ENCODE data around the gene SNX24. TPM values are rescaled to one million over a fixed set of nuclear protein-coding genes. Genes with fewer than 3 reads are reported as not detected.

The SNX24 gene
- total and polyA plus RNA-seq, 8 donors, result 1.2 to 38.5 (median 20.0) TPM

DNA sequence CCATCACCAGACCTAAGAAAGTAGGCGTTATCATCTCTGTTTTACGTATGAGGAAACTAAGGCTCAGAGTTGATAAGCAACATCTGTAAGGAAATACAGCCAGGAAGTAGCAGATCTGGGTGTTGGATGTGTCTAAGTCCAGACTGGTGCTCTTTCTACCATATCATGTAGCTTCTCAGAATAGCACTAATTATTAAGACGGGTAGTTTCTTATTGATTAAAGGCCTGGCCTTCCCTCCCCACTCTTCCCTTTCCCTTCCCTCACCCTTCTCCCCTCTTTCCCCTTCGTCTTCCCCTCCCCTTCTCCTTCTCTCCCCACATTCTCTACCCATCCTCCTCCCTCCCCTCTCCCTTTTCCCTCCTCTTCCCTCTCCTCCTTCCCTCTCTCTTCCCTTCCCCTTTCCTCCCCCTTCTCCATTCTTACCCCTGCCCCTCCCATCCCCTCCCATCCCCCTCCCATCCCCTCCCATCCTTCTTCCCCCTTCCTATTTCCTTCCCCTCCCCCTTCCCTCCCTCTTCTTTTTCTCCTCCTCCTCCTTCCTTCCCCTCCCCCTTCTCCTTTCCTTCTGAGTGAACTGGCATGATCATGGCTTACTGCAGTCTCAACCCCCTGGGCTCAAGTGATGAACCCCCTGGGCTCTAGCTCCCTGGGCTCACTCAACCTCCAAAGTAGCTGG lies 79.4 kb downstream of the SNX24 start:
- no peaks in the 10 kb centered on the region for H3K36me3 ChIP-seq
- WGBS, 5 donors, result 85 to 90% (median 89%) methylated on average over 4 of the region's 4 CpGs
- H3K27me3 ChIP-seq, result no peaks in the 10 kb centered on the region
- H3K27ac ChIP-seq, result no peak overlapping the region
- TF ChIP-seq POLR2AphosphoS5 (IDR thresholded peaks at IDR 0.05), result no peak
- TF ChIP-seq, protein P1, sequence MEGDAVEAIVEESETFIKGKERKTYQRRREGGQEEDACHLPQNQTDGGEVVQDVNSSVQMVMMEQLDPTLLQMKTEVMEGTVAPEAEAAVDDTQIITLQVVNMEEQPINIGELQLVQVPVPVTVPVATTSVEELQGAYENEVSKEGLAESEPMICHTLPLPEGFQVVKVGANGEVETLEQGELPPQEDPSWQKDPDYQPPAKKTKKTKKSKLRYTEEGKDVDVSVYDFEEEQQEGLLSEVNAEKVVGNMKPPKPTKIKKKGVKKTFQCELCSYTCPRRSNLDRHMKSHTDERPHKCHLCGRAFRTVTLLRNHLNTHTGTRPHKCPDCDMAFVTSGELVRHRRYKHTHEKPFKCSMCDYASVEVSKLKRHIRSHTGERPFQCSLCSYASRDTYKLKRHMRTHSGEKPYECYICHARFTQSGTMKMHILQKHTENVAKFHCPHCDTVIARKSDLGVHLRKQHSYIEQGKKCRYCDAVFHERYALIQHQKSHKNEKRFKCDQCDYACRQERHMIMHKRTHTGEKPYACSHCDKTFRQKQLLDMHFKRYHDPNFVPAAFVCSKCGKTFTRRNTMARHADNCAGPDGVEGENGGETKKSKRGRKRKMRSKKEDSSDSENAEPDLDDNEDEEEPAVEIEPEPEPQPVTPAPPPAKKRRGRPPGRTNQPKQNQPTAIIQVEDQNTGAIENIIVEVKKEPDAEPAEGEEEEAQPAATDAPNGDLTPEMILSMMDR (IDR thresholded peaks at IDR 0.05), result no peak
- no peak for TF ChIP-seq POLR2A (IDR thresholded peaks at IDR 0.05)
- TF ChIP-seq EP300 (IDR thresholded peaks at IDR 0.05), result no peak
- no peaks in the 10 kb centered on the region for H3K4me1 ChIP-seq
- H3K4me3 ChIP-seq, result no peak overlapping the region
- intact Hi-C loops (cut with DNase I; ENCODE audit: low total_unique reads), result no loop called here
- no peak for DNase-seq
- no peaks in the 10 kb centered on the region for H3K9me3 ChIP-seq

DNA sequence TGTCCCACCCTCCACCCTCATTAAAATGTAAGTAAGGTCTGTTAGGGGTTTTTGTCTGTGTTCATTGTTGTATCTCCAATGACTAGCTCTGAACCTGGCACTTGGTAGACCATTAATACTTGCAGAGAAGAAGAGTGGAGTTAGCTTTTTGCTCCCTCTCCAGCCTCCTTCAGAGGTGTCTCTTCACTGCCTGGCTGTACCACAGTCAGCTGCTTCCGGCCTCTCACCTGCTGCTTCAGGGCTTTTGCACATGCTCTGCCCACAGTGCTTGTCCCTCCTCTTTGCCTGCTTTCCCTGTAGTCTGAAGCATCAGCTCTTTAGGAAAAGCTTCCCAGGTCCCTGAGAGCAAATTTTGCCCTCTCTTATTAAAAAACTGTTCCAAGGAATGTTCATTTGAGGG lies 83.6 kb downstream of the SNX24 start:
- Histone ChIP-seq H3K4me1 (no peaks in the 10 kb centered on the region), H3K36me3 (no peaks in the 10 kb centered on the region), H3K27me3 (no peaks in the 10 kb centered on the region), H3K9me3 (no peaks in the 10 kb centered on the region), H3K4me3 (no peak overlapping the region), H3K27ac (no peak overlapping the region)
- intact Hi-C loops (cut with DNase I; ENCODE audit: low total_unique reads), result no loop called here
- WGBS, 5 donors, result 81 to 100% (median 96%) methylated on average over 1 of the region's 1 CpG
- no peak for TF ChIP-seq POLR2A (IDR thresholded peaks at IDR 0.05)
- TF ChIP-seq EP300 (IDR thresholded peaks at IDR 0.05), result no peak
- TF ChIP-seq, protein P1 (IDR thresholded peaks at IDR 0.05), result no peak
- no peak for TF ChIP-seq POLR2AphosphoS5 (IDR thresholded peaks at IDR 0.05)
- no peak for DNase-seq

DNA sequence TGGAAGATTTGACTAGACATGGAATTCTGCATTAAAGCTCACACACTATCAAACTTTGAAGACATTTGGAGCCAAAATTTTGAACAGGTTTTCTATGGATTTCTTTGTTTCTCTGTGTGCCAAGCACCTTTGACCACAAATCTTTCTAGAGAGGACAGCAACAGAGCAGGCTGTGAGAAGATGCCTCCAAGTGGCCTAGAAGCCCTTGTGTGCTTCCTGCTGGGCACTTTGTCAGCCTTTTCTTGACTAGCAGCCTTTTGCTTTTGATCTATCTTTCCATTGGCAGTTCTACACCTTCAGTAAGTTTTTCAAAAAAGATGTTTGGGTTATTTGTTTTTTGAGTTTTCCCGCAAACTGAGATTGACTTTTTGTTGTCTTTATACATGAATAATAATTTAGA lies 84.6 kb downstream of the SNX24 start:
- no peak overlapping the region for H3K27ac ChIP-seq
- no peak for DNase-seq
- H3K27me3 ChIP-seq, result no peaks in the 10 kb centered on the region
- 89 to 100% (median 96%) methylated on average over 1 of the region's 1 CpG for WGBS, 5 donors
- TF ChIP-seq, protein P1 (IDR thresholded peaks at IDR 0.05), result no peak
- TF ChIP-seq POLR2A (IDR thresholded peaks at IDR 0.05) (no peak), EP300 (IDR thresholded peaks at IDR 0.05) (no peak), POLR2AphosphoS5 (IDR thresholded peaks at IDR 0.05) (no peak)
- no peaks in the 10 kb centered on the region for H3K9me3 ChIP-seq
- no peaks in the 10 kb centered on the region for H3K4me1 ChIP-seq
- H3K36me3 ChIP-seq, result no peaks in the 10 kb centered on the region
- intact Hi-C loops (cut with DNase I; ENCODE audit: low total_unique reads), result no loop called here
- H3K4me3 ChIP-seq, result no peak overlapping the region

DNA sequence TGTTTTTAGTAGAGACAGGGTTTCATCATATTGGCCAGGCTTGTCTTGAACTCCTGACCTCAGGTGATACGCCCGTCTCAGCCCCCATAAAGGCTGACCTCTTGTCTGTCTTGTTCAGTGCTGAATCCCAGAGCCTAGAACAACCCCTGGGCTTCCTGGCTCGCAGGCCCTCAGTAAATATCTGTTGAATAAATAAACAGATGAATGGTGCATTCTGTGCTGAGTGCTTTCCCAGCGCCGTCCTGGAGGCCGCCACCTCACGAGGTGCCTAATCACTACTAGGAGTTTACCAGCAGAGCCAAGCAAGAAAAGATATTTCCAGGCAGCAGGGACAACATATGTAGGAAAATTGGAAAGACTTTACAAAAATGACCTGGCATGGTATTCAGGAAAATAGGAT lies 88.5 kb downstream of the SNX24 start:
- WGBS, 5 donors, result 78 to 86% (median 81%) methylated on average over 7 of the region's 7 CpGs
- H3K27ac ChIP-seq, result no peak overlapping the region
- H3K36me3 ChIP-seq, result no peaks in the 10 kb centered on the region
- peaks cover 0 to 16% (median 5%) of the 10 kb centered on the region in 4 donors for H3K4me1 ChIP-seq
- H3K4me3 ChIP-seq, result no peak overlapping the region
- H3K9me3 ChIP-seq, result no peaks in the 10 kb centered on the region
- TF ChIP-seq POLR2AphosphoS5 (IDR thresholded peaks at IDR 0.05), result no peak
- no peak for TF ChIP-seq EP300 (IDR thresholded peaks at IDR 0.05)
- no peak for TF ChIP-seq POLR2A (IDR thresholded peaks at IDR 0.05)
- TF ChIP-seq, protein P1 (IDR thresholded peaks at IDR 0.05), result no peak
- H3K27me3 ChIP-seq, result no peaks in the 10 kb centered on the region
- DNase-seq, result no peak
- intact Hi-C loops (cut with DNase I; ENCODE audit: low total_unique reads), result no loop called here
